NCI-H2107 (cell line): ENCODE results near the gene ZNF366.

ENCODE experiments used
- DNase-seq: peaks from one replicate; lab custom pipeline; 2025; lab: John Stamatoyannopoulos, UW

ZNF366 gene

DNA sequence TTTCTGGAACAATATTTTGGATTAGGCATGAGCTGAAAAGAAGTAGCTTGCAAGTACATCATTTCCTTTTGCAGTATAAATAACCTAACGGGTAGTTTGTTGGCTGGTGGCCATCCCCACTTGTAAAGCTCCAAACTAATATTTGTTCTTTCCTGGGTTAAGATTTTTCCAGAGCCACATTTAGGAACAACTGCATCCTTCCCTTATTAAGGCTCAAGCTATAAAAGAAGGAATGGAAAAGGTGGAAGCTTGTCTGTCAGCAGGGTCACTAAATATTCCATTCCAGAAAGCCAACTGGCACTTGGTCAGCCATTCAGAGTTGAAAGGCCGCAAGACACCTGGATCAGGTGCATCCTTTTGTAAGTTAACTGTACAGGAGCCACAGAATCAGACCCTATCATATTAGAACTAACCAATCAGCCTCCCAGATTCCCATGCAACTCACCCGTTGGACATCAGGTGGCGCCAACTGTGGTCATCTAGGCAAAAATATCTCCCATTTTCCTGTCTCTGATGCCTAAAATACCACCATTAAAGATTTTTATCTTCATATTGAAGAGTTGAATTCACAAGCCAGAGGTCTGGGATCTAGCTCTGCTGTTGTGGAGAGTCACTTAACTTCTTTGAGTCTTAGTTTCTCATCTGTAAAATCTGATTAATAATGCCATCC lies 104.1 kb downstream of the ZNF366 start:
- DNase-seq: no peak

DNA sequence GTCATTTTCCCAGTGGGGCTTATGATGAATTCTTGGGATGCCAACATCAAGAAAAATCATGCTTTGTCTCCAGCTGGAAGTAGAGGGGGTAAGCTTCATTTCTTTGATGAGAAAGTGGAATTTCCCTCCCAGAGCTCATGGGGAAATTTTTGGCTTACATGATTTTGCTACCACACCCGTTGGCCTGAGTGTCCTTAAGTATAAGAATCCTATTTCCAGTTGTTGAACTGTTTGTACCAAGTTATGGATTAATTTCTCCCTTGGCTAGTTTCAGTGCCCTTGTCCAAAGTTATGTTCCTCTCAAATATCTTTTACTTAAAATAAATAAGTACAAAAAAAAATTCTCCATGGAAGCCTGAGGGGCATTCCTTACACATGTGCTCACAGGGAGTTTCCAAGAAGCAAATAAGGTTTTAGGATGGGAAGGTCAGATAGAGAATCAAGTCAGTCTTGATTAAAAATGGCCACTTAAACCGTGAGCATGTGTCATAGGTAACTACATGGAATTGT lies 104.8 kb downstream of the ZNF366 start:
- DNase-seq: no peak

DNA sequence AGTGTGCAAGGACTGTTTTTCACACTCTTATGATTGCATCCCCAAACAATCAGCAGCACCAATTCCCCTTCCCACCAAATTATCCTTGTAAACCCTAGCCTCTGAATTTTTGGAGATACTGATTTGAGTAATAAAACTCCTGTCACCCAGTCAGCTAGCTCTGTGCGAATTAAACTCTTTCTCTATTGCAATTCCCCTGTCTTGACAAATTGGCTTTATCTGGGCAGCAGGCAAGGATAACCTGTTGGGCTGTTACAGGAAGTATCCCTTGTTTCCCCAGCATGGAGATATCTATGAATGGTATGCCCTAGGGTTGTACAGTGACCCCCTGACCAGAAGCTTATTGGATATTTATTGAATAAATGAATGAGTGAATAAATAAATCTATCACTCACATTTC lies 106.3 kb downstream of the ZNF366 start:
- no peak for DNase-seq

DNA sequence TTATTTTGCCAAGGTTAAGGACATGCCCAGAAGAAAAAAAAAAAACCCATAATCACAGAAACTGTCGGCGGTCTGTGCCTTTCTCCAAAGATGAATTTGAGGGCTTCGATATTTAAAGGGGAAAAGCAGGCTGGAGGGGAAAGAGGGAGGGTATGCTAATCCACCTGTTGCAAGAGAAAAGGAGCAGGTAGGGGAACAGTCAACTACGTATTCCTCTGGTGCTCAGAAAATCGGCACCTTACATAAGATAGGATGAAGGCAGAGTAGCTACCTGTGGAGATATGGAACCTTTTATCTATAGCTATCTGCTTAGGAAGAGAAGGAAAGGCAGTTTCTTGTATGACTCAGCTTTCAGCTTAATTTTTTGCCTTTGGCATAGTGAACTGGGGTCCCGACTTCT lies 109.4 kb downstream of the ZNF366 start:
- DNase-seq: no peak

DNA sequence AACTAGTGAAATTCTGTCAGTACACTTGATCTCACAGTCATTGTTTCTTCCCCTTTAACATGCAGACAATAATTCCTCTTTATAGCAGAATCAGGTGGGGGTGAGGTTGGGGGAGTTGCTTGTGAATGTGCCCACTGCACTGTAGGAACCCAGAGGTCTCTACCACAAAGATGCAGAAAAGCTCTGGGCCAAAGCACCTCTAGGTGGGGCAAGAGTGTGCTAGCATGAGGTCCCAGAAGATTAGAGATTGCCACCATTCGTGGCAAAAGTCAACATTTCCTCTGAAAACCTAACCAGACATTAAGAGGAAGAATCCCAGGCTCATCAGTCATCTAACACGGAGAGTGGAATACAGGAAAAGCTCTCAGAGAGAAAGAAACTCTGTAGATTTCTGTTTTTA lies 112.5 kb downstream of the ZNF366 start:
- no peak for DNase-seq

DNA sequence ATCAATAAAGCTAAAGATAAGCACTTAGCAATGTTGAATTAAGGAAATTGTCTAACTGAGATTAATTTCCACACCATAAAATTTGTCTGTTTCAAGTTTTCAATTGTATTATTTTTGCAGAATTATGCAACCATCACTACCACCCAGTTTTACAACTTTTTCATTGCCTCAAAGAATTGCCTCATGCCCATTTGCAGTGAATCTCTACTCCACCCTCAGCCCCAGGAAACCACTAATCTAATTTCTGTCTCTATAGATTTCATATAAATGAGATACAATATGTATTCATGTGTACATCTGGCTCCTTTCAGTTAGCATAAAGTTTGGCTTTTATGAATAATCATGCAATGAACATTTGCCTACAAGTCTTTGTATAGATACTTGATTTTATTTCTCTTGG lies 114.2 kb downstream of the ZNF366 start:
- DNase-seq: no peak
